HG03432 (cell line): Measurements from ENCODE around the gene ARID1B.
"Not testable (repeated sequence)": the region's sequence is repeated elsewhere in the genome, so short reads cannot be mapped to it uniquely, and the experiment has no call there.

Experiments used
- ATAC-seq: cut with Tn5 transposase; IDR thresholded peaks from one replicate; pipeline ENCODE4 v1.9.1; 2021; ENCODE audit warnings: mild to moderate bottlenecking, moderate library complexity; ENCODE audit not compliant: unreplicated experiment

Gene ARID1B

GRCh38 chr6:156928126-156928525 lies 150.9 kb downstream of the ARID1B start:
- no peak for ATAC-seq

- ATAC-seq, result no peak
Measured at GRCh38 chr6:156928972-156929371, 151.8 kb downstream of the ARID1B start.

GRCh38 chr6:156931283-156931682 lies 154.1 kb downstream of the ARID1B start:
- no peak for ATAC-seq

GRCh38 chr6:156933201-156934068 lies 156.3 kb downstream of the ARID1B start:
- no peak for ATAC-seq

GRCh38 chr6:156934069-156934460 lies 156.9 kb downstream of the ARID1B start:
- ATAC-seq, result no peak

- no peak for ATAC-seq
Measured at GRCh38 chr6:156935000-156935399, 157.8 kb downstream of the ARID1B start.

- no peak for ATAC-seq
Measured at GRCh38 chr6:156938143-156938542, 161.0 kb downstream of the ARID1B start.

- ATAC-seq, result no peak
Measured at GRCh38 chr6:156940221-156940620, 163.0 kb downstream of the ARID1B start.

GRCh38 chr6:156942266-156942665 lies 165.1 kb downstream of the ARID1B start:
- ATAC-seq, result no peak

- no peak for ATAC-seq
Measured at GRCh38 chr6:156943166-156943565, 166.0 kb downstream of the ARID1B start.

- no peak for ATAC-seq
Measured at GRCh38 chr6:156943816-156944215, 166.6 kb downstream of the ARID1B start.

- no peak for ATAC-seq
Measured at GRCh38 chr6:156944412-156944811, 167.2 kb downstream of the ARID1B start.

- not testable (repeated sequence) for ATAC-seq
Measured at GRCh38 chr6:156945789-156946172, 168.6 kb downstream of the ARID1B start.

- ATAC-seq, result no peak
Measured at GRCh38 chr6:156946370-156946936, 169.3 kb downstream of the ARID1B start.

GRCh38 chr6:156948277-156948676 lies 171.1 kb downstream of the ARID1B start:
- ATAC-seq, result no peak

GRCh38 chr6:156948807-156949206 lies 171.6 kb downstream of the ARID1B start:
- no peak for ATAC-seq

- ATAC-seq, result no peak
Measured at GRCh38 chr6:156949376-156949775, 172.2 kb downstream of the ARID1B start.

GRCh38 chr6:156950084-156950483 lies 172.9 kb downstream of the ARID1B start:
- ATAC-seq, result no peak

GRCh38 chr6:156950531-156950930 lies 173.4 kb downstream of the ARID1B start:
- ATAC-seq, result no peak

- no peak for ATAC-seq
Measured at GRCh38 chr6:156952401-156952800, 175.2 kb downstream of the ARID1B start.

GRCh38 chr6:156953127-156953478 lies 175.9 kb downstream of the ARID1B start:
- peak; percentile 22 for ATAC-seq

- ATAC-seq, result peak; percentile 48
Measured at GRCh38 chr6:156953479-156954146, 176.4 kb downstream of the ARID1B start.
